ENCODE results near the gene ATP6V1E1.
A peak's percentile ranks its signal among the peaks of the same experiment; 100 is the strongest.
"Not testable (repeated sequence)": the region's sequence is repeated elsewhere in the genome, so short reads cannot be mapped to it uniquely, and the experiment has no call there.

Gene ATP6V1E1

DNA sequence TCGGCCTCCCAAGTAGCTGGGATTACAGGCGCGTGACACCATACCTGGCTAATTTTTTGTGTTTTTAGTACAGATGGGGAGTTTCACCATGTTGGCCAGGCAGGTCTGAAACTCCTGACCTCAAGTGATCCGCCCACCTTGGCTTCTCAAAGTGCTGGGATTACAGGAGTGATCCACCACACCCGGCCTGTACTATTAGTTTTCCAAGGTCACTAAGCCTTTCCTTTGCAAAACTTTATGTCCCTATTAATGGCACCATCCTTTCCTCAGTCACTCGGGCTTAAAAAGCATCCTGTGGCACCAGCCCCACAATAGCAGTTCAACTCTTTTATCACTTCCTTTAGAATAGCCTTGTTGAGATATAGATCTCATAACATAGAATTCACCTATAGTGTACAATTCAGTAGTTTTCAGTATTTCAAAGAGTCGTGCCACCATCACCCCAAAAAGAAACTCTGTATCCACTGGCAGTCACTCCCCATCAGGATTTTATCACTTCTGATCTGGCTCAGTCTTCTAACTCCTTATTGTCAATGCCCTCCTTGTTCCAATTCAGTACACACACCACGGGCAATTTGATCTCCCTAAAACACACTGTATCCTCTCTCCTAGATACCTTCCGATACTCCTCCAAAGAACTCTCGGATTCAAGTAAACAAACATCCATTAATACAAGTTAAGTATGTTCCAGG is 9.1 kb upstream of the ATP6V1E1 start:
- H3K4me3 ChIP-seq (ENCODE audit: low read depth, low read length): peak overlapping the region; percentile 100
- TF ChIP-seq, protein P1, sequence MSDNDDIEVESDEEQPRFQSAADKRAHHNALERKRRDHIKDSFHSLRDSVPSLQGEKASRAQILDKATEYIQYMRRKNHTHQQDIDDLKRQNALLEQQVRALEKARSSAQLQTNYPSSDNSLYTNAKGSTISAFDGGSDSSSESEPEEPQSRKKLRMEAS (IDR thresholded peaks at IDR 0.05; ENCODE audit: low read depth, low read length): no peak
- no peak for TF ChIP-seq POLR2A (IDR thresholded peaks at IDR 0.05; ENCODE audit: extremely low read depth, insufficient read length)
- TF ChIP-seq, protein P2, sequence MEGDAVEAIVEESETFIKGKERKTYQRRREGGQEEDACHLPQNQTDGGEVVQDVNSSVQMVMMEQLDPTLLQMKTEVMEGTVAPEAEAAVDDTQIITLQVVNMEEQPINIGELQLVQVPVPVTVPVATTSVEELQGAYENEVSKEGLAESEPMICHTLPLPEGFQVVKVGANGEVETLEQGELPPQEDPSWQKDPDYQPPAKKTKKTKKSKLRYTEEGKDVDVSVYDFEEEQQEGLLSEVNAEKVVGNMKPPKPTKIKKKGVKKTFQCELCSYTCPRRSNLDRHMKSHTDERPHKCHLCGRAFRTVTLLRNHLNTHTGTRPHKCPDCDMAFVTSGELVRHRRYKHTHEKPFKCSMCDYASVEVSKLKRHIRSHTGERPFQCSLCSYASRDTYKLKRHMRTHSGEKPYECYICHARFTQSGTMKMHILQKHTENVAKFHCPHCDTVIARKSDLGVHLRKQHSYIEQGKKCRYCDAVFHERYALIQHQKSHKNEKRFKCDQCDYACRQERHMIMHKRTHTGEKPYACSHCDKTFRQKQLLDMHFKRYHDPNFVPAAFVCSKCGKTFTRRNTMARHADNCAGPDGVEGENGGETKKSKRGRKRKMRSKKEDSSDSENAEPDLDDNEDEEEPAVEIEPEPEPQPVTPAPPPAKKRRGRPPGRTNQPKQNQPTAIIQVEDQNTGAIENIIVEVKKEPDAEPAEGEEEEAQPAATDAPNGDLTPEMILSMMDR (IDR thresholded peaks at IDR 0.05; ENCODE audit: low read depth, low read length): no peak
- no peak for TF ChIP-seq MYC (IDR thresholded peaks at IDR 0.05; ENCODE audit: low read depth, low read length)
- DNase-seq (ENCODE audit: low read depth): no peak

DNA sequence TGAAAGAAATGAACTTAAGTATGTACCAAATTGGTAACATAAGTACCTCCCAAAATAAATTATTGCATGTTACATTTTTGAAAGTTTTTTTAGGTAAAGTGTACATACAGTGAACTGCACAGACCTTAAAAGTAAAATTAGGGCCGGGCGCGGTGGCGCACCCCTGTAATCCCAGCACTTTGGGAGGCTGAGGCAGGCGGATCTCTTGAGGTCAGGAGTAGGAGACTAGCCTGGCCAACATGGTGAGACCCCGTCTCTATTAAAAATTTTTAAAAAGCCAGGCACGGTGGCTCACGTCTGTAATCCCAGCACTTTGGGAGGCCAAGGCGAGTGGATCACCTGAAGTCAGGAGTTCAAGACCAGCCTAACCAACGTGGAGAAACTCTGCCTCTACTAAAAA is 8.3 kb upstream of the ATP6V1E1 start:
- H3K4me3 ChIP-seq (ENCODE audit: low read depth, low read length); DNase-seq (ENCODE audit: low read depth): not testable (repeated sequence)

DNA sequence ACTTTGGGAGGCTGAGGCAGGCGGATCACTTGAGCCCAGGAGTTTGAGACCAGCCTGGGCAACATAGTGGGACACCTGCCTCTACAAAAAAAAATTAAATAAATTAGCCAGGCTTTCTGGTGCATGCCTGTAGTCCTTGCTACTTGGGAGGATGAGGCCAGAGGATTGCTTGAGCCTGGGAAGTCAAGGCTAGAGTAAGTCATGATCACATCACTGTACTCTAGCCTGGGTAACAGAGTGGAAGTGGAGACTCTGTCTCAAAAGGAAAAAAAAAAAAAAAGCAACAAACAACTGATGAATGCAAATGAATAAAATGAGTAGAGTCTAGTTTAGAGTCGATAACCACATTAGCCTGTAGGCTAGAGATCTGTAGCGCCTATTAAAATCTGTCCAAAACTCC is 6.1 kb upstream of the ATP6V1E1 start:
- H3K4me3 ChIP-seq (ENCODE audit: low read depth, low read length): no peak overlapping the region
- DNase-seq (ENCODE audit: low read depth): no peak
- TF ChIP-seq MYC (IDR thresholded peaks at IDR 0.05; ENCODE audit: low read depth, low read length): no peak
- TF ChIP-seq, protein P1 (IDR thresholded peaks at IDR 0.05; ENCODE audit: low read depth, low read length): no peak
- no peak for TF ChIP-seq POLR2A (IDR thresholded peaks at IDR 0.05; ENCODE audit: extremely low read depth, insufficient read length)
- TF ChIP-seq, protein P2 (IDR thresholded peaks at IDR 0.05; ENCODE audit: low read depth, low read length): no peak

DNA sequence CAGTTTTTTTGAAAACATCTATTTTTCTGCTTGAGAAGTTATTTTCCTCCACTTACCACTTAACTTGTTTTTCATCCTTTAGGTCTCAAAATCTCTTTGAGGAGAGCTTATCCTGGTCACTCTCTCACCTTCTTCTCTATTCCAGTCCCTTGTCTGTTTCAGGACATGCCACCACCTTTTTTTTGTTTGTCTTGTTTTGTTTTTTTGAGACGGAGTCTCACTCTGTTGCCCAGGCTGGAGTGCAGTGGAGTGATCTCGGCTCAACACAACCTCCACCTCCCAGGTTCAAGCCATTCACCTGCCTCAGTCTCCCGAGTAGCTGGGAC is 5.4 kb upstream of the ATP6V1E1 start:
- no peak overlapping the region for H3K4me3 ChIP-seq (ENCODE audit: low read depth, low read length)
- DNase-seq (ENCODE audit: low read depth): no peak
- TF ChIP-seq MYC (IDR thresholded peaks at IDR 0.05; ENCODE audit: low read depth, low read length) (no peak), POLR2A (IDR thresholded peaks at IDR 0.05; ENCODE audit: extremely low read depth, insufficient read length) (no peak)
- TF ChIP-seq, protein P2 (IDR thresholded peaks at IDR 0.05; ENCODE audit: low read depth, low read length): no peak
- TF ChIP-seq, protein P1 (IDR thresholded peaks at IDR 0.05; ENCODE audit: low read depth, low read length): no peak

DNA sequence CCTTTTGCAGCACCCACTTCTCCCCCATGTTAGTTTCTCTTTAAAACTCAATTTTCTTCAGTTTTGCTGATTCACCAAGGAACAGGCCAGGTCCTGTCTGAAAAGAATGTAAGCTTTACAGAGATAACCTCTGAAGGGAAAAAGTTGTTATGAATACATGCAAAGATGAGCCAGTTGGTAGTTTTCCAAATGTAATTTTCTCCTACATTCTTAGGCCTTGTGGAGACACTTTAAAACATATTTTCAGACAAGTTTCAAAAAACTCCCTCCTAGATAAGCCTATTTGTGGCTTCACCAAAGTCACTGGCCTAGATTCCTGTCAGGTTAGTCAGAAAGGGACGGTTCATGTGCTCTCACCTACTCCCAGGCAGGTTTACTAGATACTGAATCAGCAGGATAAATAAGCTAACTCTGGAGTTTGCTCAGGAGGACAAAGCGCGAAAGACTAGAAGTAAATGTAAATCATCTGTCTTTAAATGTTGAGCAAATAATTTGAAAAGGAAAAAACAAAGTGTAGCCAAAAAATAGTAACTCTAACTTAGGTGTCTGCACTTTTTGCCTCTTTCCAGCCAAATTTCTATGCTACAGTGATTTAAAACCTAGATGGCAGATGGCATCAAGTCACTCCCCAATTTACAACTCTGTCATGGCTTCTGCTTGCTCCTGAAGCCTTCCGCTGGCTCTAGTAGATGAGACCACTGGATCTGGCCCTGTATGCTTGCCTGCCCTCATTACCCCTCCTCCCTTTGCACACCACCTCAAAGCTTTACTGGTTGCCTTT is 4.9 kb upstream of the ATP6V1E1 start:
- no peak for DNase-seq (ENCODE audit: low read depth)
- no peak overlapping the region for H3K4me3 ChIP-seq (ENCODE audit: low read depth, low read length)
- TF ChIP-seq, protein P1 (IDR thresholded peaks at IDR 0.05; ENCODE audit: low read depth, low read length): no peak
- TF ChIP-seq, protein P2 (IDR thresholded peaks at IDR 0.05; ENCODE audit: low read depth, low read length): no peak
- TF ChIP-seq POLR2A (IDR thresholded peaks at IDR 0.05; ENCODE audit: extremely low read depth, insufficient read length) (no peak), MYC (IDR thresholded peaks at IDR 0.05; ENCODE audit: low read depth, low read length) (no peak)

DNA sequence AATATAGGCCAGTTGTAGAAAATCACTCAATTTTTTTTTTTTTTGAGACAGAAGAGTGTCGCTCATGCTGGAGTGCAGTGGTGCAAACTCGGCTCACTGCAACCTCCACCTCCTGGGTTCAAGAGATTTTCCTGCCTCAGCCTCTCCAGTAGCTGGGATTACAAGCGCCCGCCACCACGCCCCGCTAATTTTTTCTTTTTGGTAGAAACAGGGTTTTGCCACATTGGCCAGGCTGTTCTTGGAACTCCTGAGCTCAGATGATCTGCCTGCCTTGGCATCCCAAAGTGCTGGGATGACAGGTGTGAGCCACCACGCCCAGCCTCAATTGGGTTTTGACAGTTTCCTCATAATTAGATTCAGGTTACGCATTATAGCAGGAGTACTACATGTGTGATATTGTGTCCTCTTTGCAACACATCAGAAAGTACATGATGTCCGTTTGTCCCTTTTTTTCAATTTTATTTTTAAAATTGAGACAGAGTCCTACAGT is 2.6 kb upstream of the ATP6V1E1 start:
- TF ChIP-seq, protein P1 (IDR thresholded peaks at IDR 0.05; ENCODE audit: low read depth, low read length): no peak
- TF ChIP-seq, protein P2 (IDR thresholded peaks at IDR 0.05; ENCODE audit: low read depth, low read length): no peak
- no peak for TF ChIP-seq MYC (IDR thresholded peaks at IDR 0.05; ENCODE audit: low read depth, low read length)
- TF ChIP-seq POLR2A (IDR thresholded peaks at IDR 0.05; ENCODE audit: extremely low read depth, insufficient read length): no peak
- no peak overlapping the region for H3K4me3 ChIP-seq (ENCODE audit: low read depth, low read length)
- no peak for DNase-seq (ENCODE audit: low read depth)
